ENCODE measurements around the gene SUFU. TPM values are rescaled to one million over a fixed set of nuclear protein-coding genes. Genes with fewer than 3 reads are reported as not detected.
"Not testable (repeated sequence)": the region's sequence is repeated elsewhere in the genome, so short reads cannot be mapped to it uniquely, and the experiment has no call there.

The SUFU gene
- total RNA-seq, 1 donor from 2014 or later = 7.6 TPM

GRCh38 chr10:102504976-102505300 is 1.2 kb downstream of the SUFU start:
- DNase-seq (no peak), ATAC-seq (ENCODE audit: poor library complexity) (no peak)
- intact Hi-C loops (cut with DNase I) = loop anchor here (5.0 kb wide), 1 partner anchor 77 kb away; no protein-coding TSS in a partner anchor

DNA sequence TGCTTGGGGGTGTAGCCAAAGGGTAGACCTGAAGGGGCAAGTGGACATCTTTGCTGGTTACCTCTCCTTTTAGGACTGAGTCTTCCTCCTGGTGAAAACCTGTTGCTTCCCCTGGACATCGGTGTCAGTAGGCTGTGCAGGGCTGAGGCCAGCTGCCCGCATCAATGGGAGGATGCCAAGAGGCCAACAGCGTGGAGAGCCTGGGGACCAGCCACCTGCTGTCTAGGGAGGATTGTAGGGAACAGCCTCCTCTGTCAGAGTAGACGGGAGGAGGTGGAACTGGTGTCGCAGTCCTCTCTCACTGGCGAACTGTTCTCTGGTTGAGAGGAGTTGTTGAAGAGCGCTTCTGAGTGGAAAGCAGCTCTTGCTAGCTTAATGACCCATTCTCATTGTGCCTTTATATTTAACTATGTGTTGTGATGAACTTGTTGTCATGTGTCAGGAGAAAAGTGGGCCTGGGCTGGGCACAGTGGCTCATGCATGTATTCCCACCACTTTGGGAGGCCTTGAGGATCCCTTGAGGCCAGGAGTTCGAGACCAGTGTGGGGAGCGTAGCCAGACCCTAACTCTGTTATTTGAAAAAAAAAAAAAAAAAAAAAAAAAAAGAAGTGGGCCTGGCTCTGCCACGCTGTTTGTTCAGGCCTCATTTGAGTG is 1.8 kb downstream of the SUFU start:
- intact Hi-C loops (cut with DNase I) = loop anchor here (5.0 kb wide), 1 partner anchor 77 kb away; no protein-coding TSS in a partner anchor
- no peak for ATAC-seq (ENCODE audit: poor library complexity)
- no peak for DNase-seq

- DNase-seq = no peak
- intact Hi-C loops (cut with DNase I) = loop anchor here (5.0 kb wide), 1 partner anchor 75 kb away; no protein-coding TSS in a partner anchor
- no peak for ATAC-seq (ENCODE audit: poor library complexity)
Observed at GRCh38 chr10:102507521-102507920, 3.7 kb downstream of the SUFU start.

GRCh38 chr10:102508506-102508905 is 4.7 kb downstream of the SUFU start:
- DNase-seq (no peak), ATAC-seq (ENCODE audit: poor library complexity) (no peak)
- intact Hi-C loops (cut with DNase I) = loop anchor here (5.0 kb wide), 1 partner anchor 74 kb away; no protein-coding TSS in a partner anchor

- no peak for ATAC-seq (ENCODE audit: poor library complexity)
- intact Hi-C loops (cut with DNase I) = loop anchor here (5.0 kb wide), 1 partner anchor 73 kb away; no protein-coding TSS in a partner anchor
- DNase-seq = no peak
Observed at GRCh38 chr10:102509387-102509786, 5.6 kb downstream of the SUFU start.

DNA sequence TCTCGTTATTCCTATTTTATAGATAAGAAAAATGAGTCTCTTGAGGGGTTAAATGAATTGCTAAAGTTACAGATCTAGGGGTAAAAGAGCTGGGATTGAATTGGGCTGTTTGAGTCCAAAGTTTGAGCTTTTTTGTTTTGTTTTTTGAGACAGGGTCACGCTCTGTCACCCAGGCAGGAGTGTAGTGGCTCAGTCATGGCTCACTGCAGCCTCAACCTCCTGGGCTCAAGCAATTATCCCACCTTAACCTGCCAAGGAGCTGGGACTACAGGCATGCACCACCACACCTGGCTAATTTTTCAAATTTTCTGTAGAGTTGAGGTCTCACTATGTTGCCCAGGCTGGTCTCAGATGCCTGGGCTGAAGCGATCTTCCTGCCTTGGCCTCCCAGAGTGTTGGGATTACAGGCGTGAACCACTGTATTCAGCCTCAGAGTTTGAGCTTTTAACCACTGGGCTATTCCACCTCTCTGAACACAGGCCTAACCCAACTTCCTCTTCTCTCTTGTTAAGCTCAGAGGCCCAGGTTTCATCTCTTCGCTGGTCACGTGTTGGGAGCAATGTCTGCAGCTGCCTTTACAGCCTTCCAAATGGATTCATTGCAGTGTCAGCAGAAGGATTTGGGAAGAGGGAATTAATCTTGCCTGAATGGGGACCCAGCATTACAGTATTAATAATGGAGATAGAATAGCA is 8.0 kb downstream of the SUFU start:
- intact Hi-C loops (cut with DNase I) = no loop called here
- DNase-seq (no peak), ATAC-seq (ENCODE audit: poor library complexity) (no peak)

GRCh38 chr10:102514487-102515311 is 10.9 kb downstream of the SUFU start:
- DNase-seq (no peak), ATAC-seq (ENCODE audit: poor library complexity) (no peak)
- intact Hi-C loops (cut with DNase I) = no loop called here

GRCh38 chr10:102515724-102516123 is 12.0 kb downstream of the SUFU start:
- intact Hi-C loops (cut with DNase I) = no loop called here
- no peak for ATAC-seq (ENCODE audit: poor library complexity)

GRCh38 chr10:102517553-102517952 is 13.8 kb downstream of the SUFU start:
- ATAC-seq (ENCODE audit: poor library complexity) = no peak
- intact Hi-C loops (cut with DNase I) = no loop called here
- no peak for DNase-seq

More at GRCh38 chr10:102515724-102516123, 12.0 kb downstream of the SUFU start:
- DNase-seq = no peak

DNA sequence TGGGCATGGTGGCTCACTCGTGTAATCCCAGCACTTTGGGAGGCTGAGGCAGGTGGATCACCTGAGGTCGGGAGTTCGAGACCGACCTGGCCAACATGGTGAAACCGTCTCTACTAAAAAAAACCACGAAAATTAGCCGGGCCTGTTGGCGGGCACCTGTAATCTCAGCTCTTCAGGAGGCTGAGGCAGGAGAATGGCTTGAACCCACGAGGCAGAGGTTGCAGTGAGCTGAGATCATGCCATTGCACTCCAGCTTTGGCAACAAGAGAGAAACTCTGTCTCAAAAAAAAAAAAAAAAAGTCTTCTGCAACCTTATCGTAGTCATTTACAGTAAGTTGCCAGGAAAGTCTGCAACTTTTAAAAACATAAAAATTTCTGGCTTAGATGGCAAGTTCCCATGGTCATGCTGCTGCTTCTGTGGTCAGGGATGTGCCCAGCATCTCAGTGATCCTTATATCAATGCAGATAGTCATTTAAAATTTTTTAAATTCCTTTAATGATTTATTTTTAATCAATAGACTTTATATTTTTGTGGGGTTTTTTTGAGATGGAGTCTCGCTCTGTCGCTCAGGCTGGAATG is 15.6 kb downstream of the SUFU start:
- DNase-seq = no peak
- intact Hi-C loops (cut with DNase I) = no loop called here
- no peak for ATAC-seq (ENCODE audit: poor library complexity)

DNA sequence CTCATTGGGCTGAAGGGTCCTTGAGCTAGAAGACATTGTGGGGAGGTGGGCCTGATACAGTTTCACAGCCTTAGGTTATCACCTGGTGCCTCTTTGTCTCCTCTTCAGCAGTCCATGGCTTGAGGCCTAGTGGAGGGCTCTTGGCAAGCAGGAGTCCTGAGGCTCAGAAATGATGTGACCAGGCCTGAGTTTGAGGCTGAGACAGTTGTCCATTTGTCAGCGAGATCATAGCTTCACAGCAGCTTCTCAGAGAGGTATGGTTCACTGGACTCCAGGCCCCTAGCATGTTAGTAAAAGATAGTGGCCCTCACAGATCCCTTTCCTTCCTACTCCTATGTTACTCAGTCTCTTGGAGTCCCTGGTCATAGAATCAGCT is 19.1 kb downstream of the SUFU start:
- DNase-seq (no peak), ATAC-seq (ENCODE audit: poor library complexity) (no peak)

DNA sequence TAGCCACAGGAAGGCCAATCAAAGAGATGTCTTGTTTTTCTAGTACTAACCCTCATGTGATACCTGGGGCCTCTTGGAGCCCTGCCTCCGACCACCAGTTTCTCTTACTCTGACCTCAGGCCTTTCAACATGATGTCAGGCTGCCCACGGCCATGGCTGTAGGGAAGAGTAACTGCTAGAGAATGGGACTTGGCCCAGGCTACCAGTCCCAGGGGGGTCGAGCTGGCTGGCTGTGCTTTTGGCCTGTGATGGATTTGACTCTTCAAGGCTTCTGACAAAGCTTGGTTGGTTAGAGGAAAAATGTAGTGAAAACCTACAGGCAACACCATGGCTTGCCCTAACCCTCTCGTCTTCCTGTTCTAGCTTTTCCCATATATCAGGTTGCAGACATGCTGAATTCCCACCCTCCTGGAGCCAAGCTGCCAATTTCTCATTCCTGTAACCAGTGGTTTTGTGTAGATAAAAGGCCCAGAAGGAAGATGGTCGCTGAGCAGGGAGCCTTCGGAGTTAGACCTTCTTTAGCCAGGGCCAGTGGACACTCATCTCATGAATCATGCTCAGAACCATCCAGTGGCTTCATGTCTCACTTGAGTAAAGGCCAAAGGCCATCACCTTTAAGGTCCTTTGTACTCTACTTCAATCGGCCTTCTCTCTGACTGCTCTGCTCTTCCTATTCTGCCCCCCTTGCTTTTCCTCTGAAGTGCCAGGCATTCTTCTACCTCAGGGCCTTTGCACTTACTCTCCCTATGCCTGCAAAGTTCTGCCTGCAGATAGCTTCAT is 19.7 kb downstream of the SUFU start:
- intact Hi-C loops (cut with DNase I) = no loop called here
- ATAC-seq (ENCODE audit: poor library complexity) (no peak), DNase-seq (peak; percentile 59)

More for the DNA sequence above, 19.1 kb downstream of the SUFU start:
- intact Hi-C loops (cut with DNase I) = no loop called here

- intact Hi-C loops (cut with DNase I) = no loop called here
- no peak for ATAC-seq (ENCODE audit: poor library complexity)
- DNase-seq = no peak
Observed at GRCh38 chr10:102524746-102525145, 21.0 kb downstream of the SUFU start.

- no peak for ATAC-seq (ENCODE audit: poor library complexity)
- intact Hi-C loops (cut with DNase I) = no loop called here
- no peak for DNase-seq
Observed at GRCh38 chr10:102527546-102527945, 23.8 kb downstream of the SUFU start.

GRCh38 chr10:102534333-102534732 is 30.6 kb downstream of the SUFU start:
- intact Hi-C loops (cut with DNase I) = no loop called here
- no peak for ATAC-seq (ENCODE audit: poor library complexity)
- DNase-seq = no peak

- DNase-seq; intact Hi-C loops (cut with DNase I); ATAC-seq (ENCODE audit: poor library complexity): not testable (repeated sequence)
Observed at GRCh38 chr10:102534966-102535365, 31.2 kb downstream of the SUFU start.

GRCh38 chr10:102535481-102536147 is 31.8 kb downstream of the SUFU start:
- ATAC-seq (ENCODE audit: poor library complexity) (no peak), DNase-seq (no peak)
- intact Hi-C loops (cut with DNase I) = no loop called here

- ATAC-seq (ENCODE audit: poor library complexity) = no peak
- intact Hi-C loops (cut with DNase I) = no loop called here
Observed at GRCh38 chr10:102537367-102537766, 33.6 kb downstream of the SUFU start.

More at GRCh38 chr10:102537367-102537766, 33.6 kb downstream of the SUFU start:
- no peak for DNase-seq

Data from Right ventricle myocardium superior (tissue), 1 donor.